ENCODE results near the gene NOTCH1. TPM values are rescaled to one million over a fixed set of nuclear protein-coding genes. Genes with fewer than 3 reads are reported as not detected.
A peak's percentile ranks its signal among the peaks of the same experiment; 100 is the strongest.
"Not testable (repeated sequence)": the region's sequence is repeated elsewhere in the genome, so short reads cannot be mapped to it uniquely, and the experiment has no call there.

NOTCH1 gene
- total RNA-seq, 2 donors from 2014 or later, result 29.6 to 65.3 TPM

GRCh38 chr9:136563646-136564325 is 17.9 kb upstream of the NOTCH1 start:
- no peaks in the 10 kb centered on the region for H3K27me3 ChIP-seq
- TF ChIP-seq POLR2A (IDR thresholded peaks at IDR 0.05), result no peak
- TF ChIP-seq CTCF (IDR thresholded peaks at IDR 0.05), result no peak
- peaks cover 27% of the 10 kb centered on the region for H3K4me1 ChIP-seq
- H3K36me3 ChIP-seq (replicated peaks in 1 of 2; ENCODE audit: insufficient read depth in 1 of 2, low read depth in 2 of 2), result no peaks in the 10 kb centered on the region
- no peak for ATAC-seq
- intact Hi-C loops (cut with DNase I), result no loop called here
- no peaks in the 10 kb centered on the region for H3K9me3 ChIP-seq
- WGBS, 2 donors, result 82 to 100% methylated on average over 1 to 18 of the region's 19 CpGs
- no peak for DNase-seq
- no peak overlapping the region for H3K4me3 ChIP-seq
- peak overlapping the region in 2 of 4 donors; percentile 36 to 56 for H3K27ac ChIP-seq

GRCh38 chr9:136562746-136563495 is 17.1 kb upstream of the NOTCH1 start:
- TF ChIP-seq CTCF (IDR thresholded peaks at IDR 0.05) (no peak), POLR2A (IDR thresholded peaks at IDR 0.05) (no peak)
- Histone ChIP-seq H3K27ac (no peak overlapping the region), H3K36me3 (replicated peaks in 1 of 2; ENCODE audit: insufficient read depth in 1 of 2, low read depth in 2 of 2) (no peaks in the 10 kb centered on the region), H3K4me3 (no peak overlapping the region), H3K4me1 (peaks cover 25% of the 10 kb centered on the region), H3K9me3 (no peaks in the 10 kb centered on the region), H3K27me3 (no peaks in the 10 kb centered on the region)
- WGBS, 2 donors, result 69 to 86% methylated on average over 9 to 24 of the region's 24 CpGs
- DNase-seq, result no peak
- ATAC-seq, result no peak
- intact Hi-C loops (cut with DNase I), result no loop called here

- no peaks in the 10 kb centered on the region for H3K27me3 ChIP-seq
- H3K9me3 ChIP-seq, result no peaks in the 10 kb centered on the region
- DNase-seq, result no peak
- ATAC-seq, result no peak
- no peak overlapping the region for H3K27ac ChIP-seq
- 93% methylated on average over 19 of the region's 23 CpGs; no CpG with 5 or more reads in 1 of the 2 donors for WGBS, 2 donors
- intact Hi-C loops (cut with DNase I), result no loop called here
- peaks cover 20% of the 10 kb centered on the region for H3K4me1 ChIP-seq
- no peak overlapping the region for H3K4me3 ChIP-seq
- TF ChIP-seq POLR2A (IDR thresholded peaks at IDR 0.05), result no peak
- TF ChIP-seq CTCF (IDR thresholded peaks at IDR 0.05), result no peak
- no peaks in the 10 kb centered on the region for H3K36me3 ChIP-seq (replicated peaks in 1 of 2; ENCODE audit: insufficient read depth in 1 of 2, low read depth in 2 of 2)
These were observed 15.9 kb upstream of the NOTCH1 start for GRCh38 chr9:136561779-136562178.

- Histone ChIP-seq H3K9me3 (no peaks in the 10 kb centered on the region), H3K36me3 (replicated peaks in 1 of 2; ENCODE audit: insufficient read depth in 1 of 2, low read depth in 2 of 2) (no peaks in the 10 kb centered on the region), H3K4me3 (no peak overlapping the region), H3K27me3 (no peaks in the 10 kb centered on the region), H3K4me1 (peaks cover 20% of the 10 kb centered on the region), H3K27ac (no peak overlapping the region)
- intact Hi-C loops (cut with DNase I), result no loop called here
- DNase-seq (no peak), ATAC-seq (no peak)
- 85 to 87% methylated on average over 3 of the region's 3 CpGs for WGBS, 2 donors
- TF ChIP-seq CTCF (IDR thresholded peaks at IDR 0.05), result no peak
- no peak for TF ChIP-seq POLR2A (IDR thresholded peaks at IDR 0.05)
These were observed 14.7 kb upstream of the NOTCH1 start for GRCh38 chr9:136560586-136560985.

GRCh38 chr9:136559371-136559770 is 13.5 kb upstream of the NOTCH1 start:
- DNase-seq; H3K27me3 ChIP-seq; H3K36me3 ChIP-seq (replicated peaks in 1 of 2; ENCODE audit: insufficient read depth in 1 of 2, low read depth in 2 of 2); H3K4me3 ChIP-seq; H3K27ac ChIP-seq; H3K9me3 ChIP-seq; intact Hi-C loops (cut with DNase I); ATAC-seq: not testable (repeated sequence)
- peaks cover 18% of the 10 kb centered on the region for H3K4me1 ChIP-seq
- 100% methylated on average over 2 of the region's 2 CpGs for WGBS, 2 donors

- H3K27ac ChIP-seq, result peak overlapping the region; percentile 20 to 82 (median 71)
- intact Hi-C loops (cut with DNase I), result not testable (repeated sequence)
These were observed 13.0 kb upstream of the NOTCH1 start for GRCh38 chr9:136558846-136559245.

More at GRCh38 chr9:136558846-136559245, 13.0 kb upstream of the NOTCH1 start:
- not testable (repeated sequence) for H3K4me3 ChIP-seq; H3K36me3 ChIP-seq (replicated peaks in 1 of 2; ENCODE audit: insufficient read depth in 1 of 2, low read depth in 2 of 2); H3K27me3 ChIP-seq; ATAC-seq; H3K9me3 ChIP-seq; DNase-seq
- peaks cover 13% of the 10 kb centered on the region for H3K4me1 ChIP-seq
- 81 to 89% methylated on average over 5 of the region's 5 CpGs for WGBS, 2 donors

Measured in body of pancreas (tissue), 4 donors.